ENCODE measurements around the gene TBX20. TPM values are rescaled to one million over a fixed set of nuclear protein-coding genes. Genes with fewer than 3 reads are reported as not detected.

The TBX20 gene
- total and polyA plus RNA-seq, 2 experiments from 2014 or later: not detected

- H4K20me1 ChIP-seq (ENCODE audit: insufficient read depth): no peaks in the 10 kb centered on the region
- no peaks in the 10 kb centered on the region for H3K9me2 ChIP-seq (ENCODE audit: insufficient read depth)
- H3K79me2 ChIP-seq (ENCODE audit: insufficient read depth): no peaks in the 10 kb centered on the region
- no peaks in the 10 kb centered on the region for H3F3A ChIP-seq (ENCODE audit: insufficient read depth)
- no peaks in the 10 kb centered on the region for H3K4me1 ChIP-seq (ENCODE audit: insufficient read depth)
- H3K9me3 ChIP-seq (ENCODE audit: low read depth): no peaks in the 10 kb centered on the region
- H3K4me2 ChIP-seq (ENCODE audit: unreplicated experiment): no peak overlapping the region
- H3K9ac ChIP-seq: no peak overlapping the region
- H3K27ac ChIP-seq: no peak overlapping the region
- H2AFZ ChIP-seq: no peak overlapping the region
- no peak overlapping the region for H3K4me3 ChIP-seq
- TF ChIP-seq EZH2 (IDR thresholded peaks at IDR 0.05; ENCODE audit: insufficient read depth, poor library complexity, severe bottlenecking): no peak
- TF ChIP-seq EZH2phosphoT487 (IDR thresholded peaks at IDR 0.05; ENCODE audit: insufficient read depth, low read depth): no peak
- H3K36me3 ChIP-seq (ENCODE audit: low read depth): no peaks in the 10 kb centered on the region
- DNase-seq: no peak
- H3K27me3 ChIP-seq (replicated peaks; ENCODE audit: insufficient read depth): peaks cover 10% of the 10 kb centered on the region
- in situ Hi-C loops (cut with MboI): no loop called here
Observed at GRCh38 chr7:35267411-35267810, 13.5 kb upstream of the TBX20 start.

GRCh38 chr7:35263396-35263795 is 9.5 kb upstream of the TBX20 start:
- peaks cover 29% of the 10 kb centered on the region for H3K27me3 ChIP-seq (replicated peaks; ENCODE audit: insufficient read depth)
- H3K27ac ChIP-seq: no peak overlapping the region
- no peak overlapping the region for H2AFZ ChIP-seq
- H3K9ac ChIP-seq: no peak overlapping the region
- no peak overlapping the region for H3K4me3 ChIP-seq
- no peak overlapping the region for H3K4me2 ChIP-seq (ENCODE audit: unreplicated experiment)
- no peaks in the 10 kb centered on the region for H3F3A ChIP-seq (ENCODE audit: insufficient read depth)
- H3K4me1 ChIP-seq (ENCODE audit: insufficient read depth): no peaks in the 10 kb centered on the region
- WGBS, 2 experiments (ENCODE audit: low coverage in 1 of 2, low lambda C conversion rate in 2 of 2, missing lambda C conversion rate in 2 of 2): 36 to 38% methylated on average over 2 of the region's 2 CpGs
- no peaks in the 10 kb centered on the region for H3K79me2 ChIP-seq (ENCODE audit: insufficient read depth)
- H3K9me2 ChIP-seq (ENCODE audit: insufficient read depth): no peaks in the 10 kb centered on the region
- in situ Hi-C loops (cut with MboI): no loop called here
- no peak for TF ChIP-seq EZH2phosphoT487 (IDR thresholded peaks at IDR 0.05; ENCODE audit: insufficient read depth, low read depth)
- no peak for TF ChIP-seq EZH2 (IDR thresholded peaks at IDR 0.05; ENCODE audit: insufficient read depth, poor library complexity, severe bottlenecking)
- DNase-seq: no peak
- H3K9me3 ChIP-seq (ENCODE audit: low read depth): no peaks in the 10 kb centered on the region
- H4K20me1 ChIP-seq (ENCODE audit: insufficient read depth): no peaks in the 10 kb centered on the region
- H3K36me3 ChIP-seq (ENCODE audit: low read depth): no peaks in the 10 kb centered on the region

- TF ChIP-seq EZH2 (IDR thresholded peaks at IDR 0.05; ENCODE audit: insufficient read depth, poor library complexity, severe bottlenecking): no peak
- TF ChIP-seq EZH2phosphoT487 (IDR thresholded peaks at IDR 0.05; ENCODE audit: insufficient read depth, low read depth): no peak
- no peak overlapping the region for H3K9ac ChIP-seq
- 18 to 29% methylated on average over 52 to 55 of the region's 56 CpGs for WGBS, 2 experiments (ENCODE audit: low coverage in 1 of 2, low lambda C conversion rate in 2 of 2, missing lambda C conversion rate in 2 of 2)
- H3K9me2 ChIP-seq (ENCODE audit: insufficient read depth): no peaks in the 10 kb centered on the region
- H3K27me3 ChIP-seq (replicated peaks; ENCODE audit: insufficient read depth): peaks cover 42% of the 10 kb centered on the region
- no peak overlapping the region for H3K4me3 ChIP-seq
- in situ Hi-C loops (cut with MboI): no loop called here
- H3K27ac ChIP-seq: no peak overlapping the region
- H3K79me2 ChIP-seq (ENCODE audit: insufficient read depth): no peaks in the 10 kb centered on the region
- no peak overlapping the region for H2AFZ ChIP-seq
- DNase-seq: no peak
- H3K9me3 ChIP-seq (ENCODE audit: low read depth): no peaks in the 10 kb centered on the region
- H4K20me1 ChIP-seq (ENCODE audit: insufficient read depth): no peaks in the 10 kb centered on the region
- no peak overlapping the region for H3K4me2 ChIP-seq (ENCODE audit: unreplicated experiment)
- no peaks in the 10 kb centered on the region for H3K36me3 ChIP-seq (ENCODE audit: low read depth)
- no peaks in the 10 kb centered on the region for H3F3A ChIP-seq (ENCODE audit: insufficient read depth)
- H3K4me1 ChIP-seq (ENCODE audit: insufficient read depth): no peaks in the 10 kb centered on the region
Observed at GRCh38 chr7:35261476-35262285, 7.8 kb upstream of the TBX20 start.

GRCh38 chr7:35261041-35261440 is 7.1 kb upstream of the TBX20 start:
- Histone ChIP-seq H3K79me2 (ENCODE audit: insufficient read depth) (no peaks in the 10 kb centered on the region), H3K9me2 (ENCODE audit: insufficient read depth) (no peaks in the 10 kb centered on the region), H2AFZ (no peak overlapping the region), H3K9me3 (ENCODE audit: low read depth) (no peaks in the 10 kb centered on the region), H4K20me1 (ENCODE audit: insufficient read depth) (no peaks in the 10 kb centered on the region), H3K4me1 (ENCODE audit: insufficient read depth) (no peaks in the 10 kb centered on the region), H3K9ac (no peak overlapping the region), H3F3A (ENCODE audit: insufficient read depth) (no peaks in the 10 kb centered on the region), H3K36me3 (ENCODE audit: low read depth) (no peaks in the 10 kb centered on the region), H3K27me3 (replicated peaks; ENCODE audit: insufficient read depth) (peaks cover 49% of the 10 kb centered on the region), H3K4me3 (no peak overlapping the region), H3K27ac (no peak overlapping the region), H3K4me2 (ENCODE audit: unreplicated experiment) (no peak overlapping the region)
- 53 to 55% methylated on average over 21 of the region's 21 CpGs for WGBS, 2 experiments (ENCODE audit: low coverage in 1 of 2, low lambda C conversion rate in 2 of 2, missing lambda C conversion rate in 2 of 2)
- in situ Hi-C loops (cut with MboI): no loop called here
- no peak for DNase-seq
- TF ChIP-seq EZH2 (IDR thresholded peaks at IDR 0.05; ENCODE audit: insufficient read depth, poor library complexity, severe bottlenecking): no peak
- no peak for TF ChIP-seq EZH2phosphoT487 (IDR thresholded peaks at IDR 0.05; ENCODE audit: insufficient read depth, low read depth)
